T-cell (primary cell): ENCODE results near the gene STEAP4. TPM values are rescaled to one million over a fixed set of nuclear protein-coding genes. Genes with fewer than 3 reads are reported as not detected.

ENCODE experiments used
- ATAC-seq, 4 experiments: fragments of 200-7000 bp in 3 of 4; fragments of 150-1000 bp in 1 of 4; cut with Tn5 transposase; replicated peaks in 1 of 4; 1 replicate in 3 of 4; 2 replicates in 1 of 4; pipeline ENCODE4 v1.10.0; 2021; ENCODE audit warnings: moderate library complexity in 3 of 4, mild to moderate bottlenecking in 2 of 4, moderate number of reproducible peaks in 1 of 4
- CTCF ChIA-PET, 2 donors: fragments of 300-600 bp; sonication (Branson Sonifier 250); formaldehyde crosslinking; loops; one replicate each; lab custom pipeline; 2022; ENCODE audit warnings: antibody characterized with exemption in 2 of 2; lab: Charles Lee
- POLR2A ChIA-PET, 2 donors: fragments of 300-600 bp; sonication (Branson Sonifier 250); formaldehyde crosslinking; loops; one replicate each; lab custom pipeline; 2022; ENCODE audit warnings: antibody characterized with exemption in 2 of 2; lab: Charles Lee
- DNase-seq, 35 experiments: peaks; one replicate each; pipeline versions ENCODE4 v3.0.0 to v3.0.0-alpha.2; 2013 to 2023
- H3K27ac ChIP-seq: one replicate; pipeline ENCODE4 v1.5.1; 2013; ENCODE audit warnings: low read length
- H3K27me3 ChIP-seq, 2 experiments: replicated peaks in 1 of 2; 1 replicate in 1 of 2; 2 replicates in 1 of 2; pipeline versions ENCODE4 v1.6.1 to v1.7.0; 2013; ENCODE audit warnings: low read length in 1 of 2, mixed read lengths in 1 of 2; ENCODE audit not compliant: control insufficient read depth in 2 of 2, insufficient read depth in 2 of 2; ENCODE audit errors: extremely low read depth in 1 of 2
- H3K36me3 ChIP-seq, 2 donors: 1 replicate in 1 of 2; 2 replicates in 1 of 2; pipeline versions ENCODE4 v1.6.1 to v1.7.0; 2013; ENCODE audit warnings: low read length in 1 of 2; ENCODE audit not compliant: control insufficient read depth in 2 of 2, insufficient read depth in 1 of 2; ENCODE audit errors: extremely low read depth in 1 of 2
- H3K4me1 ChIP-seq, 2 experiments: 1 replicate in 1 of 2; 2 replicates in 1 of 2; pipeline versions ENCODE4 v1.6.1 to v1.7.0; 2013; ENCODE audit warnings: low read length in 2 of 2, mixed read lengths in 1 of 2; ENCODE audit not compliant: insufficient read depth in 2 of 2, control insufficient read depth in 1 of 2; ENCODE audit errors: extremely low read depth in 1 of 2
- H3K4me3 ChIP-seq, 2 donors: 1 replicate in 1 of 2; 2 replicates in 1 of 2; pipeline versions ENCODE4 v1.5.1 to v1.7.0; 2013; ENCODE audit warnings: mild to moderate bottlenecking in 2 of 2, low read length in 1 of 2, moderate library complexity in 1 of 2; ENCODE audit not compliant: control insufficient read depth in 1 of 2; ENCODE audit errors: extremely low read depth in 1 of 2
- H3K9me3 ChIP-seq: 2 replicates; pipeline ENCODE4 v1.7.0; 2013
- H3K27ac Mint-ChIP-seq, 2 donors: one replicate each; pipeline ENCODE4 v1.8.0; 2020 to 2021; ENCODE audit warnings: mild to moderate bottlenecking in 2 of 2, mixed read lengths in 2 of 2
- H3K27me3 Mint-ChIP-seq, 2 donors: one replicate each; pipeline ENCODE4 v1.8.0; 2021 to 2022; ENCODE audit warnings: mixed read lengths in 2 of 2
- H3K36me3 Mint-ChIP-seq: one replicate; pipeline ENCODE4 v1.8.0; 2021; ENCODE audit warnings: mixed read lengths
- H3K4me1 Mint-ChIP-seq, 3 donors: one replicate each; pipeline ENCODE4 v1.8.0; 2020 to 2022; ENCODE audit warnings: mixed read lengths in 3 of 3, mild to moderate bottlenecking in 1 of 3
- H3K4me3 Mint-ChIP-seq, 3 donors: one replicate each; pipeline ENCODE4 v1.8.0; 2020 to 2022; ENCODE audit warnings: mild to moderate bottlenecking in 3 of 3, mixed read lengths in 3 of 3, moderate library complexity in 3 of 3
- H3K9me3 Mint-ChIP-seq, 3 donors: one replicate each; pipeline ENCODE4 v1.8.0; 2020 to 2022; ENCODE audit warnings: mixed read lengths in 3 of 3
- WGBS: methylation state at CpG from one replicate; pipeline ENCODE4 v1.1.5; 2013; ENCODE audit warnings: missing lambda C conversion rate; ENCODE audit not compliant: insufficient coverage; 5-methylcytosine and 5-hydroxymethylcytosine counted together
- total RNA-seq, 35 experiments: library from RNA in 6 of 35; stranded (reverse) in 6 of 35; fragments of 120-200 nt in 1 of 35; gene quantifications; one replicate each; pipeline versions ENCODE4 v1.2.1 to v1.2.4 and lab custom pipeline; 2013 to 2026

Gene STEAP4
- total RNA-seq, 5 donors from 2014 or later (not counting 1 experiment from before 2014, with no cell fraction given): 0.10 to 0.20 (median 0.19) TPM; not detected in 2

GRCh38 chr7:88301924-88302323, 4.8 kb downstream of the STEAP4 start:
- Histone ChIP-seq H3K9me3 (no peaks in the 10 kb centered on the region), H3K27me3 (peaks cover 0 to 16% of the 10 kb centered on the region in 2 experiments), H3K4me1 (peaks cover 0 to 7% of the 10 kb centered on the region in 2 experiments), H3K27ac (no peak overlapping the region), H3K4me3 (no peak overlapping the region), H3K36me3 (no peaks in the 10 kb centered on the region)
- CTCF ChIA-PET: no interaction called here
- Mint-ChIP-seq H3K36me3 (no peaks in the 10 kb centered on the region), H3K27ac (no peak overlapping the region), H3K4me1 (peaks cover 0 to 4% (median 4%) of the 10 kb centered on the region in 3 donors), H3K4me3 (no peak overlapping the region), H3K9me3 (no peaks in the 10 kb centered on the region), H3K27me3 (peaks cover 28 to 35% of the 10 kb centered on the region in 2 donors)
- DNase-seq (no peak), ATAC-seq (no peak)
- WGBS: 43% methylated on average over 1 of the region's 1 CpG
- POLR2A ChIA-PET: no interaction called here

- WGBS: 67% methylated on average over 1 of the region's 1 CpG
- Histone ChIP-seq H3K36me3 (no peaks in the 10 kb centered on the region), H3K4me1 (no peaks in the 10 kb centered on the region), H3K27me3 (peaks cover 0 to 8% of the 10 kb centered on the region in 2 experiments), H3K4me3 (no peak overlapping the region), H3K9me3 (no peaks in the 10 kb centered on the region), H3K27ac (no peak overlapping the region)
- DNase-seq: no peak
- H3K27me3 Mint-ChIP-seq: peaks cover 17 to 25% of the 10 kb centered on the region in 2 donors
- no peaks in the 10 kb centered on the region for H3K9me3 Mint-ChIP-seq
- ChIA-PET POLR2A (interaction anchor here in 1 of 2 donors (0.5 kb wide), 1 partner anchor 1960 kb away, joined by 4 read pairs; no protein-coding TSS in a partner anchor), CTCF (no interaction called here)
- no peaks in the 10 kb centered on the region for H3K36me3 Mint-ChIP-seq
- H3K27ac Mint-ChIP-seq: no peak overlapping the region
- no peak for ATAC-seq
- H3K4me3 Mint-ChIP-seq: no peak overlapping the region
- H3K4me1 Mint-ChIP-seq: no peaks in the 10 kb centered on the region
Observed at GRCh38 chr7:88300401-88300945, 6.2 kb downstream of the STEAP4 start.

DNA sequence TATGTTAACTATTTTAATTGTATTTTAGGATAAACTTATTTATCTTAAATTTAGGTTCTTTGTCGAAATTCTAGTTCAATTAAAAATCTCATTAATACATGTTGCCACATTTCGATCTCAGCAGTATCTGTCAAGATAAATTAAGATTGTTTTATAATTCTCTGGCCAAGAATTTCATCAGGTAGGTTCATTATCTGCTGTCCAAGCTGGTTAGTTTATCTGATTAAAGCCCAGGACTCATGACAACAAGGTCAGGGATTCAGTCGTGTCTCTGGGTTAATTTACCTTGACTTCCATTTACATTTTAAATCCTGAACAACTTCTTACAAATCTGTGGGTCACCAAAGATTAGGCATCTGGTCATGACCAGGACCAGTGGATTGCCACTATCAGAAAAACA, 7.6 kb downstream of the STEAP4 start:
- no peaks in the 10 kb centered on the region for H3K36me3 Mint-ChIP-seq
- Histone ChIP-seq H3K9me3 (no peaks in the 10 kb centered on the region), H3K27ac (no peak overlapping the region), H3K27me3 (peaks cover 0 to 8% of the 10 kb centered on the region in 2 experiments), H3K36me3 (no peaks in the 10 kb centered on the region), H3K4me1 (no peaks in the 10 kb centered on the region), H3K4me3 (no peak overlapping the region)
- H3K27me3 Mint-ChIP-seq: peaks cover 17 to 24% of the 10 kb centered on the region in 2 donors
- 29% methylated on average over 1 of the region's 3 CpGs for WGBS
- H3K4me1 Mint-ChIP-seq: no peaks in the 10 kb centered on the region
- ATAC-seq: no peak
- no peak overlapping the region for H3K4me3 Mint-ChIP-seq
- ChIA-PET POLR2A (no interaction called here), CTCF (no interaction called here)
- no peak overlapping the region for H3K27ac Mint-ChIP-seq
- no peak for DNase-seq
- H3K9me3 Mint-ChIP-seq: no peaks in the 10 kb centered on the region

DNA sequence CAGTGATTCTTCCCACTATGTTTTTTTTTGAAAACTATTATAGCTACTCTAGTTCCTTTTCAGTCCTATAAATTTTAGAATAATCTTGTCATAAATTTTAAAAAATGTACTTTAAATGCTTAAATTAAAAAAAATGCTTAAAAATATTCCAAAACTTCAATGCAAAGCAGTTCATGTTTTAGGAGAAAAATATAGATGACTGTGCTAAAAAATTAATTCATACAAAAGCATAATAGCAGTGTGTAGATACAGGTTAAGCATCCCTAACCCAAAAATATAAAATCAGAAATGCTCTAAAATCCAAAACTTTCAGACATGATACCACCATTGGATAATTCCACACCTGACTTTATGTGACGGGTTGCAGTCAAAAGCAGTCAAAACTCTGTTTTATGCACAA, 12.8 kb downstream of the STEAP4 start:
- no peaks in the 10 kb centered on the region for H3K27me3 ChIP-seq
- H3K4me3 ChIP-seq: no peak overlapping the region
- POLR2A ChIA-PET: no interaction called here
- Mint-ChIP-seq H3K36me3 (no peaks in the 10 kb centered on the region), H3K27me3 (peaks cover 0 to 4% of the 10 kb centered on the region in 2 donors), H3K4me1 (no peaks in the 10 kb centered on the region), H3K9me3 (no peaks in the 10 kb centered on the region), H3K27ac (no peak overlapping the region), H3K4me3 (no peak overlapping the region)
- CTCF ChIA-PET: no interaction called here
- no peak overlapping the region for H3K27ac ChIP-seq
- H3K4me1 ChIP-seq: no peaks in the 10 kb centered on the region
- WGBS: no CpG with 5 or more reads among the region's 1 CpG
- H3K9me3 ChIP-seq: no peaks in the 10 kb centered on the region
- DNase-seq: no peak
- no peak for ATAC-seq
- no peaks in the 10 kb centered on the region for H3K36me3 ChIP-seq

GRCh38 chr7:88291398-88292173, 15.1 kb downstream of the STEAP4 start:
- no CpG with 5 or more reads among the region's 11 CpGs for WGBS
- DNase-seq (no peak), ATAC-seq (no peak)
- H3K36me3 Mint-ChIP-seq: no peaks in the 10 kb centered on the region
- CTCF ChIA-PET: no interaction called here
- H3K4me3 Mint-ChIP-seq: no peak overlapping the region
- POLR2A ChIA-PET: no interaction called here
- Histone ChIP-seq H3K4me1 (no peaks in the 10 kb centered on the region), H3K9me3 (no peaks in the 10 kb centered on the region), H3K27ac (no peak overlapping the region), H3K4me3 (no peak overlapping the region), H3K27me3 (peaks cover 0 to under 1% of the 10 kb centered on the region in 2 experiments), H3K36me3 (no peaks in the 10 kb centered on the region)
- H3K9me3 Mint-ChIP-seq: no peaks in the 10 kb centered on the region
- peaks cover 0 to 4% of the 10 kb centered on the region in 2 donors for H3K27me3 Mint-ChIP-seq
- H3K27ac Mint-ChIP-seq: no peak overlapping the region
- no peaks in the 10 kb centered on the region for H3K4me1 Mint-ChIP-seq

GRCh38 chr7:88290491-88290890, 16.2 kb downstream of the STEAP4 start:
- Mint-ChIP-seq H3K4me3 (no peak overlapping the region), H3K9me3 (no peaks in the 10 kb centered on the region), H3K27ac (no peak overlapping the region), H3K36me3 (no peaks in the 10 kb centered on the region), H3K27me3 (peaks cover 0 to 4% of the 10 kb centered on the region in 2 donors), H3K4me1 (no peaks in the 10 kb centered on the region)
- ChIA-PET CTCF (no interaction called here), POLR2A (no interaction called here)
- H3K9me3 ChIP-seq: no peaks in the 10 kb centered on the region
- no peak overlapping the region for H3K4me3 ChIP-seq
- H3K4me1 ChIP-seq: no peaks in the 10 kb centered on the region
- DNase-seq (no peak), ATAC-seq (no peak)
- H3K36me3 ChIP-seq: no peaks in the 10 kb centered on the region
- H3K27ac ChIP-seq: no peak overlapping the region
- WGBS: 80% methylated on average over 1 of the region's 4 CpGs
- H3K27me3 ChIP-seq: peaks cover 0 to 3% of the 10 kb centered on the region in 2 experiments
